SHP77 treated with DMSO at 0.1 percent for 48 hours (cell line): ENCODE data around the gene KANTR.

Source experiments
- DNase-seq: peaks from one replicate; lab custom pipeline; 2025; lab: John Stamatoyannopoulos, UW

KANTR gene

DNA sequence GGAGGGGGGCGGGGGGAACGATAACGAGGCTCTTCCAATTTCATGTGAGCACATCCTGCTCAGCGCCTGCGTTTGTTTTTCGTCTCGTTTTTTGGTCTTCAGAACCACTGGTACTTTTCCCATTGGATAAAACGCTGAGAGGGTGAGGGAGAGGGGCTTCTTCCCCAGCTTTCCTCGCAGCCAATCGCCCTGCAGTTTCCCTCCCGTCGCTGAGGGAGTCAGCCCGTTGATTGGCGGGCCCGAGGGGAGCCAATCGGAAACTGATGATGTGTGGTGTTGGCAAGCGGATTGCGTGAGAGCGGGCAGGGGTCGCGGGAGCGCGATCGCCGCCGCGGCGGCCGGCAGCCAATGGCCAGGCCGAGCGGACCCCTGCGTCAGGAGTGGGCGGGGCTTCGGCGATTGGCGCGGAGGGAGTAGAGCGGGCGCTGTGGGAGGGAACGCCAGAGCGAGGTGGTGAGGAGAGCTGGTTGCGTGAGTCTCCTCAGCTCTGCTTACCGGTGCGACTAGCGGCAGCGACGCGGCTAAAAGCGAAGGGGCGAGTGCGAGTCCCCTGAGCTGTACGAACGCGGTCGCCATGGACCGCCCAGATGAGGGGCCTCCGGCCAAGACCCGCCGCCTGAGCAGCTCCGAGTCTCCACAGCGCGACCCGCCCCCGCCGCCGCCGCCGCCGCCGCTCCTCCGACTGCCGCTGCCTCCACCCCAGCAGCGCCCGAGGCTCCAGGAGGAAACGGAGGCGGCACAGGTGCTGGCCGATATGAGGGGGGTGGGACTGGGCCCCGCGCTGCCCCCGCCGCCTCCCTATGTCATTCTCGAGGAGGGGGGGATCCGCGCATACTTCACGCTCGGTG is 11.8 kb upstream of the KANTR start, which contains the start of gene TSPYL2:
TSS of gene TSPYL2 (plus strand) at position 443 of the 848 bp plus-strand sequence. CDS start at position 575, 132 bp downstream.
- DNase-seq: peak; percentile 99

DNA sequence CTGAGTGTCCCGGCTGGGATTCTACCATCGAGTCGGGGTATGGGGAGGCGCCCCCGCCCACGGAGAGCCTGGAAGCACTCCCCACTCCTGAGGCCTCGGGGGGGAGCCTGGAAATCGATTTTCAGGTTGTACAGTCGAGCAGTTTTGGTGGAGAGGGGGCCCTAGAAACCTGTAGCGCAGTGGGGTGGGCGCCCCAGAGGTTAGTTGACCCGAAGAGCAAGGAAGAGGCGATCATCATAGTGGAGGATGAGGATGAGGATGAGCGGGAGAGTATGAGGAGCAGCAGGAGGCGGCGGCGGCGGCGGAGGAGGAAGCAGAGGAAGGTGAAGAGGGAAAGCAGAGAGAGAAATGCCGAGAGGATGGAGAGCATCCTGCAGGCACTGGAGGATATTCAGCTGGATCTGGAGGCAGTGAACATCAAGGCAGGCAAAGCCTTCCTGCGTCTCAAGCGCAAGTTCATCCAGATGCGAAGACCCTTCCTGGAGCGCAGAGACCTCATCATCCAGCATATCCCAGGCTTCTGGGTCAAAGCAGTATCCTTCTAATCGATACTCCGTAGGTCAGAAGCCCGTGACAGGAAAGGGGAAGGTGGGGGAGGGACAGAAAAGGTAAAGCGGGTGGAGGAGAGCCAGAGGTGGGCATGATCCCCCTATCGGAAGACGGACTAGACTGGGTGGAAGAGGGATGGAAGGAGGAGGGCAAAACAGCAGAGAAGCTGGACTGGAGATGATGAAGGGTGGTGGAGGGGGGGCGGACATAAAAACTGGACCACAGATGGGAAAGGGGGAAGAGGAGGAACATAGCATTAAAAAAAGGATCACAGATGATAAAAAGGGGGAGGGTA is 10.9 kb upstream of the KANTR start:
- no peak for DNase-seq

DNA sequence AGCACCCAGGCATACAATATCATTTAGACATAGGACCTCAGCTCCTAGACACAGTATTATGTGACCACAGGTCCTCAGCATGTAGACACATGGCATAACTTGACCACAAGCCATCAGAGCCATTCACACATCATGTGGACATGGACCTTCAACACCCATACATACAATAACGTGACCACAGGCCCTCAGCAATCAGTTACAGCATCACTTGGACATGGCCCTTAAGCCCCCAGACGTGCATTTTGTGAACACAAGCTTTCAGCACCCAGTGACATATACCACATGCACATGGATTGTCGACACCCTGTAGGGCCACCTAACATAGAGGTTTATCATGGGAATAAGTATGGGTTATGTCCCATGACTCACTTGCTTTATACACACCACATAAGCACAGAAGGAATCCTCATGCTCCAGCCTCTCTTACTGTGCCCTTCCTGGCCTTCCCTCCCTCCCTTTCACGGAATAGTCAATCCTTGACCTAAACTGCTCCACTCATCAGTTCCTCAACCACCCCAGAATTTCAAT is 9.8 kb upstream of the KANTR start:
- DNase-seq: no peak

DNA sequence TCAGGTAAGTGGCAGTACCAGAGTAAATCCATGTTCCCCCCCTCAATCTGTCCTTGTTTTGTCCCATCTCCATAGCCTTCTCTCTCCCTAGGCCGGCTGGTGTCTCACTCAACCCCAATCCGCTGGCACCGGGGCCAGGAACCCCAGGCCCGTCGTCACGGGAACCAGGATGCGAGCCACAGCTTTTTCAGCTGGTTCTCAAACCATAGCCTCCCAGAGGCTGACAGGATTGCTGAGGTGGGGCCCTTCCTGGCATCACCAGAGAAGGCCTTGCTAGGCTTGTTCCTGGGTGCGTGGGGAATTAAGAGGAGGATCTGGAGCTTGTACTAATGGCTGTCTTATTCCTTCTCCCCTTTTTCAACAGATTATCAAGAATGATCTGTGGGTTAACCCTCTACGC is 9.1 kb upstream of the KANTR start:
- DNase-seq: no peak

DNA sequence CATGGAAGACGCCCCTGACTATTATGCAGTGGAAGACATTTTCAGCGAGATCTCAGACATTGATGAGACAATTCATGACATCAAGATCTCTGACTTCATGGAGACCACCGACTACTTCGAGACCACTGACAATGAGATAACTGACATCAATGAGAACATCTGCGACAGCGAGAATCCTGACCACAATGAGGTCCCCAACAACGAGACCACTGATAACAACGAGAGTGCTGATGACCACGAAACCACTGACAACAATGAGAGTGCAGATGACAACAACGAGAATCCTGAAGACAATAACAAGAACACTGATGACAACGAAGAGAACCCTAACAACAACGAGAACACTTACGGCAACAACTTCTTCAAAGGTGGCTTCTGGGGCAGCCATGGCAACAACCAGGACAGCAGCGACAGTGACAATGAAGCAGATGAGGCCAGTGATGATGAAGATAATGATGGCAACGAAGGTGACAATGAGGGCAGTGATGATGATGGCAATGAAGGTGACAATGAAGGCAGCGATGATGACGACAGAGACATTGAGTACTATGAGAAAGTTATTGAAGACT is 8.2 kb upstream of the KANTR start:
- DNase-seq: no peak

DNA sequence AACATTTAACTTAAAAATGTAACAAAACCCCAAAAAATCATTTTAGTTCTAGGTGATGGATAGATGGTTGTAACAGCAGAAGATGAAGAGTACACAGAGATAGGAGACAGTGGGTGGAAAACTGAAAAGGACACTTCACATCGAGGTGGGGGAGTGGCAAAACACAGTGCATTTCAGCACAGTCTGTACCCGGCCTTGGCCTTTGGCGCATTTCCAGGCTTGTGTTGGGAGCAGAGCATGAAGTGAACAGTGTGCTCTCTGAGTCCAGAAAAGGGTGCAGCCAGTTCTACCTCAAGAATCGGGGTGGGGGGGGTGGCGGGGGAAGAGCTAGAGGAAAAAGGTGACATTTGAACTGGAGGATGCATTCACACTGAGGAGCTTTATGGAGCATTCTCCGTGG is 7.5 kb upstream of the KANTR start:
- DNase-seq: no peak

DNA sequence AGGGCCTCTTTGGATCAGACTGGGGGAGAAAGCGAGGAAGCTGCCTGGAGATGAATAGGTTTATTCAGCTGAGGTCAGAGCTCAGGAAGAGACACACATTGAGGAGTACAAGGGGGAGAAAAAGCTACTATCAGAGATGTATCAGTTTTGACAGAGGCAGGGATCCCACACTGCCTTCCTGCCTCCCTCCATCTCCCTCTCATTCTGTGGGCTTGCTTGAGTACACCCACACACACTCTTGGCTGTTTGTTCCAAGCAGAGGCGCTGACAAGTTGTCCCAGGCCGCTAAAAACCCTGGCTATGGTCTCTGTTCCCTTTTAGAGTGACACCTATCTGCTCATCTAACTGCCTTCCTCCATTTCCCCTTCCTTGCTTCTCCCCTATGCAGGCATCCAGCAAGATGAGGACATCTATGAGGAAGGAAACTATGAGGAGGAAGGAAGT is 6.5 kb upstream of the KANTR start:
- no peak for DNase-seq

DNA sequence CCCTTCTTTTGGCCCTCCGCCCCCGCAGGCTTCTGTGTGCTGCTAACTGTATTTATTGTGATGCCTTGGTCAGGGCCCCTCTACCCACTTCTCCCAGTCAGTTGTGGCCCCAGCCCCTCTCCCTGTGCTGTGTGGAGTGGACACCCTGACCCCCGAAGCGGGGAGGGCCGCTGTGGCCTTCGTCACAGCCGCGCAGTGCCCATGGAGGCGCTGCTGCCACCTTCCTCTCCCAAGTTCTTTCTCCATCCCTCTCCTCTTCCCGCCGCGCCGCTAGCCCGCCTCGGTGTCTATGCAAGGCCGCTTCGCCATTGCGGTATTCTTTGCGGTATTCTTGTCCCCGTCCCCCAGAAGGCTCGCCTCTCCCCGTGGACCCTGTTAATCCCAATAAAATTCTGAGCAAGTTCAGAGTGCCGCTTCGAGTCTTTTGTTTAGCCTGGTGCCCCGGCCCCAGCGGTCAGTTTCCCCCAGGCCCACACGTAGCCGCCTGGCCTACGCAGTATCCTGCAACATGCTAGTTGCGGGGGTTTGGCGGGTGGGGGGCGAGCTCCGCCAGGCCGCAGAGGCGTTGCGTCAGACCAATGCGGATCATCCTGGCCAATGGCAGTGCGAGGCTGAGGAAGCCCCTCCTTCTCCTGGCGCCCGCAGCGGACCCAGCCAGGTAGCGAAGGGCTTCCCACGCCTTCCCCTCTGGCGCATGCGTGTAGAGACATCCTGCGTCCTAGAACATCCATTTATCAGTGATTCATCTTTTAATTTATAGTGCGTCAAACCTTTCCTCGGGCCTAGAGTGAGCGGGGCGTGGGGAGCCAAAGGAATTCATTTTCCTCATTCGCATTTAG is 5.6 kb upstream of the KANTR start:
- peak; percentile 92 for DNase-seq

DNA sequence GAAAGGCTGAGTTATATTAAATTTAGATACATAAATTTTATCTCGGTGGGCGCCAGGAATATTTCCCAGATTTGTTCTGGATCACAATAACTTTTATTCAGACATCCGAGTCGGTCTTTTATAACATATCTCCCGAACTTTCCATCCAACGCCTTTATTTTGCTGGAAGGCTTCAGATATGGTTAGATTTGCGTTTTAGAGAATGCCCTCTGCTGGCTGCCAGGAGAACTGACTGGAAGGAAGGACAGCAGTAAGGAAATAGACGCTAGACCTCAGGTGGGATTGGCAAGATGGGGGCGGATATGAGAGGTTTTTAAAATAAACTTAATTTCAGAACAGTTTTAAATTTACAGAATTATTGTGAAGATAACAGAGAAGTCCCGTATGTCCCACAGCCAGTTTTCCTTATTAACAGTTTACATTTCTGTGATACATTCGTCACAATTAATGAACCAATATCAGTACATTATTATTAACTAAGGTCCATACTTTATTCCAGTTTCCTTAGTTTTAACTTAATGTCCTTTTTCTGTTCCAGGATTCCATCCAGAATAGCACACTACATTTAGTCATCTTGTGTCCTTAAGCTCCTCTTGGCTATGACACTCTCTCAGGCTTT is 4.6 kb upstream of the KANTR start:
- DNase-seq: peak; percentile 74

DNA sequence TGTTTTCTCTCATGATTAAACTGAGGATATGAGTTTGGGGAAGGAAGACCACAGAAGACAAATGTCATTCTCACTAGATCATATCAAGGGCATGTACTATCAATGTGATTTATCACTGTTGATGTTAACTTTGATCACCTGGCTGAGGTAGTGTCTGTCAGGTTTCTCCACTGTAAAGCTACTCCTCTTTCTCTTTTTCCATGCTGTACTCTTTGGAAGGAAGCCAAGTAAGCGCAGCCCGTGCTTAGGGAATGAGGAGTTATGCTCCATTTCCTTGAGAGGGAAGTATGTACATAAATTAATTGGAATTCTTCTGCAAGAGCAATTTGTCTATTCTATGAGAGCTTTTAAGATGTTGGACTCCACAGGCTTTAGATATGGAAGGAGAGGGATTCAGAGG is 4.0 kb upstream of the KANTR start:
- DNase-seq: no peak

DNA sequence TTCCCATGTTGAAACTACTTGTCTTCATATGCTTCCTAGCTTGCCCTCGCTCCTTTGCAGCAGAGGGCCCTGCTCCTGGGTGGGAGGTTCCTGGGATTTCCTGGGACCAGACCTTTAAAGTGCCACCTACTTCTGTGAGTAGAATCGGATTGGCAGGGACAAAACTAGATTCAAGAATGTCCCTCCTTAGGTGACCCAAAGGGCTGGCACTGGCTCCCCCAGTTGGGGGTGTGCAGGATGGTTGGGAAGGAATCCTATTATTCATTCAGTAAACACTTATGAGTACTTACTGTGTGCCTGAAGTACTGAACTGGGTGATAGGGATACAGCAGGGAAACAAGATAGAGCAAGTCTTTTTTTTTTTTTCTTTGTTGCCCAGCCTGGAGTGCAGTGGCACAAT is 2.6 kb upstream of the KANTR start:
- DNase-seq: no peak

DNA sequence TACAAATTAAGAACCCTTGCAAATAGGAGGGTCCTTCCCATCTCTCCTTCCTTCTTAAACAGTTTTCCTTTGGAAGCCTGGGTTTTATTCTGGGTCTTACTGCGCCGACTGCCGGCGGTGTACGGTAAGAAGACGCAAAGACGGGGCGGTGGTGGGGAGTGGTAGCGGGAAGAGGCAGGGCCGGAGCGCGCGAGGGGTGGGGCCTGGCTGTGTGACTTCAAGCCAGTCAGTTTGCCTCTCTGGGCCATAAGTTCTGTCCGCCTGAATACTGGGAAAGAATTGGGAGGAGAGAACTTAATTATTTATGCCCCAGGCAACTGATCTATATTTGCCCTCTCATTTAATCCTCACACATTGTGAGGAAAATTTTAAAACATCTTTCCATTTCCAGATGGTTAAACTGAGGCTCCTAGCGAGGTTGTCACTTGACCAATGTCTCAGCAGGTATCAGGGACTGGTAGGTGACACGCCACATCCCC is 726 bp upstream of the KANTR start:
- peak; percentile 82 for DNase-seq

DNA sequence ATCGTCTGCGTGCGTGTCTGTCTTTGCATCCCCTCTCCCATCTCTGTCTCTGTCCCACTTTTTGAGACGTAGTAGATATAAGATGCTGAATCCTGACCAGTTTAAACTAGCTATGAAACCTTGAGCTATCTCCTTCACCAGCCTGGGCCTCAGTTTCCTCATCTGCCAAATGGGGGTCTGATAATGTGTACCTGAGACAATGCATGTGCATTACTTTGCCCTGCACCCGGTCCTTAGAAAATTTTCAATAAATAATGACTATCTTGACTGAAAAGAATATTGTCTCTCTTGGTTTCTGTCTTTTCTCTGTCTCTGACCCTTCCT is 602 bp downstream of the KANTR start:
- DNase-seq: no peak

DNA sequence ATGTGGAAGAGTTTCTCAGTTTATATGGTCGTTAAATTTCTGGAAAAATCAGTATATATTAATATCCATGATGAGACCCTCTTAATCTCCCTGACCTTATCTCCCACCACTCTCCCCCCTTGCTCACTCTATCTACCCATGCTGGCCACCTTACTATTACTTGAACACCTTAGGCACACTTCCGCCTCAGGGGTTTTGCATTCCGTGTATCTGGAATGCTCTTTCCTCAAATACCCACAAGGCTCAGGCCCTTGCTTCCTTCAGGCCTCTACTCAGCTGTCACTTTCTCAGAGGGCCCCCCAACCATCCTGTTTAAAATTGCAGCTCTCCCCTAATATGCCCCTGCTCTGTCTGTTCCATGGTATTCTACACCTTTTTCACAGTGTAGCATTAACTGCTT is 1.9 kb downstream of the KANTR start:
- DNase-seq: no peak

DNA sequence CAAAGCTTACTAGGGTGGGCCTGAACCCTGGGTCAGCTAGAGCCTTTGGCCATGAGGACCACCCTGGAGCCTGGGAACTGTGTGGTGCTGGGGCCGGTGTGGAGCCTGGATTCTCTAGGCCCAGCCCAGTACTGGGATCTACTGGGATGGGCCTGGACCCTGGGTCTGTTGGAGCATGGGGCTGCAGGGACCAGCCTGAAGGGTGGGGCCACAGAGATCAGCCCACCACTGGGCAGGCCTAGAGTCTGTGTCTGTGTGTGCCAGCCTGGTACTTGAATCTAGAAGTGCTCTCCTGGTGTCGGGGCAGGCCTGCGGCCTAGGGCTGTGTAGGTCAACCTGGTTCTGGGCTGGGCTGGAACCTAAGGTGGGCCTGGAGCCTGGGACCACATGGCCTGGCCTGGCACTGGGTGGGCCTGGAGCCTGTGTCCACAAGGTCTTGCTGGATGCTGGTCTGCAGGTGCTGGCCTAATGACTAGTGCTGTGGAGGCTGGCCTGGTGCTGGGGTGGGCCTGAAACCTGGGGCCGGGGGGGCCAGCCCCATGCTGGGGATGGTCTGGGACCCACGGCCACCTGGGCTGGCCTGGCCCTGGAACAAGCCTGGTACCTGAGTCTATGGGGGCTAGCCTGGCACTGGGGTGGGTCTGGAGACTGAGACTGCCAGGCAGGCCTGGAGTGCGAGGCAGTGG is 21.1 kb downstream of the KANTR start:
- DNase-seq: no peak

DNA sequence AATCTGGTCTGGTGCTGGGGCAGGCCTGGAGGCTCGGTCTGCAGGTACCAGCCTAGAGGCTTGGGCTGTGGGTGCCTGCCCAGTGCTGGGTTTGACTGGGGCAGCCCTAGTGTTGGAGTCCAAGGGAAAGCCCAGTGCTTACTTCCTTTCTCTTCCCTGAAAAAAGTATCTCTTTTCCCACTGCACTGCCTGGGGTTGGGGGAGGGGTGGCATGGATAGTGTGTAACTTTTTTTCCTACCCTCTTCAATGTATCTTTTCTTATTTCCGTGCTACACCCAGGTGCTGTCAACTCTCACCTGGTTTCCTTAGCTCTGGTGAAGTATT is 21.6 kb downstream of the KANTR start:
- no peak for DNase-seq

DNA sequence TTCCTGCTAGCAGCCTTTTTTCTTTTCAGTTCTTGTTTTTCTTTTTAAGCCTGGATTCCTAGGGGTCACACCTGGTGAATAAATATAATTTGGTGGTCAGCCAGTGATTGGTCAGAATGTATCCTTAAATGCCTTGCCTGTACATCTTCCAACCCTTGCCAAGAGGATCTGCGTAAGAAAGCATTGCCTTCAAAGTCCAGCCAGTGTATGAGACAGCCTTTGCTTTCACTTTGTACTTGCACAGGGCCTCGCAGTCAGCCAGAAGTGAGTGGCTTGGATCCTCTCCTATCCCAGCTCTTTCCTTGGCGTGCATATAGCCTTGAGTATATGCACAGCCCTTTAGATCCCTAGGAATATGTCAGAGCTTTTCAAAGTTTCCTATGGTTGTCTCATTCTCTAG is 22.2 kb downstream of the KANTR start:
- no peak for DNase-seq

DNA sequence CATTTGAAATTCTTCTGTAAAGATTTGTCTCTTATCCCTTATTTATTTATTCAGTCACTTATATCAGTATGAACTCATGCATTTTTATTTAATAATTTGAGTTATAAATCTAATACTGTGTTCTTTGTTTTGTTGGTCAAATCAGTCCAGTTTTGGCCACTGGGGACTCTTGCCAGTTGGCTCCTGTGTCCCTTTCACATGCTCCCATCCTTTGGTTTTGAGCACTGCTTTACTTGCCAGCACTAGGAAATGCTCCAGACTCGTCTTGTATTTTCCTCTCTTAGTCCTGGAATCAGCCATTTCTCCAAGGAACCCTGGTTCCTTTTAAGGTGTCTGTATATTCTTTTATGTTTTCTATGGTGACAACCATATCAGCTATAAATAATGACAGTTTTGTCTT is 28.1 kb downstream of the KANTR start:
- no peak for DNase-seq

DNA sequence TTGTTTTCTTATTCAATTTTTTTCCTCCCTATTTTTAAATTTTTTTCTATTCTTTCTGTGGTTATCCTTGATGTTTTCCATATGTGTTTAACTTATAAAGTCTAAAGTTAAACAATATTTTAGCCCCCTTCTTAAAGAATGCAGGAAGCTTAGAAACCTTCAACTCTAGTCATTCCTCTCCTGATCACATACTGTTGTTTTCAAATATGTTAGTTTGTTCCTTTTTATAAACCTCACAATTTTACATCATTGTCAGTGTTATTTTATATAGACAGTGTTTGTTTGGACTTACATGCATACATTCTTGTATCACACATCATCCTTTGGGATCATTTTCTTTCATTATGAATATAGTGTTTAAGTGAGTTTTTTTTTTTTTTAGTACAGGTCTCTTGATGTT is 31.6 kb downstream of the KANTR start:
- no peak for DNase-seq

DNA sequence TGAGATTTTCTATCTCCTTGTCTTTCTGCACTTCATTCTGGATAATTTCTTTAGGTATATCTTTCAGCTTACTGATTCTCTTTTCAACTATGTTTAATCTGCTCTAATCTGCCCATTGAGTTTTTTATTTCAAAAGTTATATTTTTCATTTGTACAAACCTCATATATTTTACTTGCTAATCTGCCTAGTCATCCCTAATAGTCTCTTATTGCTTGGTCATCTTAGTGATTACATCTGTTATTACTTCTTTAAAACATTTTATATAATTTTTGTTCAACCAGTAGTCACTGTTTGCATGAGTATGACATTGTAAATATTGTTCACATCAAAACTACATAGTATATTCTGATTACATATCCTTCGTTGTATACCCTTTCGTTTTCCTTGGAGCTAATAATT is 32.4 kb downstream of the KANTR start:
- no peak for DNase-seq
